ENCODE results near the gene SYCE1L.

- no peak for TF ChIP-seq EZH2phosphoT487 (IDR thresholded peaks at IDR 0.05; ENCODE audit: borderline replicate concordance, low read length)
- TF ChIP-seq, protein P1, sequence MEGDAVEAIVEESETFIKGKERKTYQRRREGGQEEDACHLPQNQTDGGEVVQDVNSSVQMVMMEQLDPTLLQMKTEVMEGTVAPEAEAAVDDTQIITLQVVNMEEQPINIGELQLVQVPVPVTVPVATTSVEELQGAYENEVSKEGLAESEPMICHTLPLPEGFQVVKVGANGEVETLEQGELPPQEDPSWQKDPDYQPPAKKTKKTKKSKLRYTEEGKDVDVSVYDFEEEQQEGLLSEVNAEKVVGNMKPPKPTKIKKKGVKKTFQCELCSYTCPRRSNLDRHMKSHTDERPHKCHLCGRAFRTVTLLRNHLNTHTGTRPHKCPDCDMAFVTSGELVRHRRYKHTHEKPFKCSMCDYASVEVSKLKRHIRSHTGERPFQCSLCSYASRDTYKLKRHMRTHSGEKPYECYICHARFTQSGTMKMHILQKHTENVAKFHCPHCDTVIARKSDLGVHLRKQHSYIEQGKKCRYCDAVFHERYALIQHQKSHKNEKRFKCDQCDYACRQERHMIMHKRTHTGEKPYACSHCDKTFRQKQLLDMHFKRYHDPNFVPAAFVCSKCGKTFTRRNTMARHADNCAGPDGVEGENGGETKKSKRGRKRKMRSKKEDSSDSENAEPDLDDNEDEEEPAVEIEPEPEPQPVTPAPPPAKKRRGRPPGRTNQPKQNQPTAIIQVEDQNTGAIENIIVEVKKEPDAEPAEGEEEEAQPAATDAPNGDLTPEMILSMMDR (IDR thresholded peaks at IDR 0.05; ENCODE audit: low read depth, low read length, poor library complexity, severe bottlenecking): no peak
These were observed 41.7 kb upstream of the SYCE1L start for GRCh38 chr16:77157346-77158058.
